ENCODE measurements around the gene MEFV.
"Not testable (repeated sequence)": the region's sequence is repeated elsewhere in the genome, so short reads cannot be mapped to it uniquely, and the experiment has no call there.

MEFV gene

DNA sequence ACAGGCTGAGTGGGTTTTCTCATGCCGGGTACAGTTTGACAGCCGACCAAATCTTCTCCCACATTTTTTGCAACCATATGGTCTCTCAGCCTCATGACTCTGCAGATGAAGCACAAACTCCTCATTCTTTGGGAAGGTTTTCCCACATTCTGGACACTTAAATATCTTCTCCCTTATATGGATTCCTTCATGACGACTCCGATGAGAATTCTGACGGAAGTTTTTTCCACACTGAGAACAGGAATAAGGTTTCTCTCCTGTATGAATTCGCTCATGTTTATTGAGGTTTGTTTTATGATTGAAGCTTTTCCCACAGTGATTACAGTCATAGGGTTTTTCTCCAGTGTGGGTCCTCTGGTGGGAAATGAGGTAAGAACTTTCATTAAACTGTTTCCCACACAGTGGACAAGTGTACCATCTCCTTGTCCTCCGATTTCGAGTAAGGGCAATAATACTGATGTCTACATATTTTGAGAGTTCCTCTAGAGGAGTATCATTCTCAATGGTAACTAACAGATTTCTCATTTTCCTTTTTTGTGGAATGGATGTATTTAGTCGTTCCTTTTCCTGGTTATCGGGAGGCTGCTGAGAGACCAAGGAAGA is 32.4 kb downstream of the MEFV start:
- DNase-seq (ENCODE audit: low read depth in 1 of 2, low spot score in 1 of 2), result no peak

DNA sequence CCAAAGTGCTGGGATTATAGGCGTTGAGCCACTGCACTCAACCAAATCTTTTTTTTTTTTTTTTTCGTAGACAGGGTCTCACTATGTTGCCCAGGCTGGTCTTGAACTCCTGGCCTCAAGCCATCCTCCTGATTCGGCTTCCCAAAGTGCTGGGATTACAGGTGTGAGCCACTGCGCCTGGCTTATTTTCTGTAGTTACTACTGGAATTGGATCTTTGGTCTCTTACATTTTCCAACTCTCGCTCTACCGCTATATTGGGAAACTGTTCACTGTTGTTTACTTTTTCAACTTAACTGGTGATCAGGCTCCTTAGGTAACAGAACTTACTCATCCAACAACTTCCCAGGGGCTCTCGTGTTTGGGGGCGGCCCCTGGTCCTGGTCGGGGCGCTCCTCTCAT is 35.6 kb downstream of the MEFV start:
- DNase-seq (ENCODE audit: low read depth in 1 of 2, low spot score in 1 of 2), result no peak

DNA sequence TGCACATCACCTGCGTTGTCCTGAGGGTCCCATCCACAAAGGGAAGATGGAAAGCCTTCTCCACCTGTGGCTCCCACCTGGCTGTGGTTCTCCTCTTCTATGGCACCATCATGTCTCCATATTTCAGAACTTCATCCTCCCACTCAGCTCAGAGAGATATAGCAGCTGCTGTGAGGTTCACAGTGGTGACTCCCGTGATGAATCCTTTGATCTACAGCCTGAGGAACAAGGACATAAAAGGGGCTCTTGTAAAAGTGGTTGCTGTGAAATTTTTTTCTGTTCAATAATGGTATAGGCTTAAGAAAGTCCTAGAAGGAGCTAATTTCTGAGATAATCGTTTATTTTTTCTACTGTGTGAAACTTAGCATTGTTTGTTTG is 40.2 kb downstream of the MEFV start:
- no peak for DNase-seq (ENCODE audit: low read depth in 1 of 2, low spot score in 1 of 2)

DNA sequence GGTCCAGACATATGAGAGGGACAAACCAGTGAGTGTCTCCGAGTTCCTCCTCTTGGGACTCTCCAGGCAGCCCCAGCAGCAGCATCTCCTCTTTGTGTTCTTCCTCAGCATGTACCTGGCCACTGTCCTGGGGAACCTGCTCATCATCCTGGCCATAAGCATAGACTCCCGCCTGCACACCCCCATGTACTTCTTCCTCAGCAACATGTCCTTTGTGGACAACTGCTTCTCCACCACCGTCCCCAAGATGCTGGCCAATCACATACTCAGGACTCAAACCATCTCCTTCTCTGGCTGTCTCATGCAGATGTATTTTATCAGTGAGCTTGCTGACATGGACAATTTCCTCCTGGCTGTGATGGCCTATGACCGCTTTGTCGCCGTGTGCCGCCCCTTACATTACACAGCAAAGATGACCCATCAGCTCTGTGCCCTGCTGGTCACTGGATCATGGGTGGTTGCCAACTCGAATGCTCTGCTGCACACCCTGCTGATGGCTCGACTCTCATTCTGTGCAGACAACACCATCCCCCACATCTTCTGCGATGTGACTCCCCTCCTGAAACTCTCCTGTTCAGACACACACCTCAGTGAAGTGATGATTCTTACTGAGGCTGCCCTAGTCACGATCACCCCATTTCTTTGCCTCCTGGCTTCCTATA is 40.7 kb downstream of the MEFV start:
- no peak for DNase-seq (ENCODE audit: low read depth in 1 of 2, low spot score in 1 of 2)

DNA sequence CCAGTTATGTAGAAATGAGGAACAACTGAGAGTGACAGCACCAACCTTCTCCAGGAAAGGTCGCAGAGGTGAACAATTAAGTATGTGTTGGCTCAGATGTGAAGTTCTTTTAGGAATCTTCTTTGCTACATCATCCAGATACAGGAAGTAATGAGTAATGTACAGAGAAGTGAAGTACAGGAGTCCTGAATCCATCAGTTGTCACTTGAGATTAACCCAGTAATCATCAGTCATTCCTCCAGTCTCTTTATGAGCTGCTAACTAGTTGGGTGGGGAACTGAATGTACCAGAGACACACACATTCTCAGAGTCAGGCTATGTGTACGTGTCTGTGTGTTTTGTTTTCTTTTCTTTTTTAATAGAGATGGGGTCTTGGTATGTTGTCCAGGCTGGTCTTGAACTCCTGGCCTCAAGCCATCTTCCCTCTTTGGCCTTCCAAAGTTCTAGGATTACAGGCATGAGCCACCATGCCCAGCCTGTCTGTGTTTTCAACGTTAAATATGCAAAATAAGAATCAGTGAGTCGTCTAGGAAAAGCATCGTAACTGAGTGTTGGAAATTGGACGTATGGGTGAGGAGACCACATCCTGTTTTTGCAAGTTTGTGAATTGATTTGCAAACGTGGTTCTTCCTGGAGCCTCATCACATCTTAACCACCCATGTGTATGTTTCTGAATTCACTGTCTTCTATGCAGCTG is 41.4 kb downstream of the MEFV start:
- DNase-seq (ENCODE audit: low read depth in 1 of 2, low spot score in 1 of 2), result no peak

DNA sequence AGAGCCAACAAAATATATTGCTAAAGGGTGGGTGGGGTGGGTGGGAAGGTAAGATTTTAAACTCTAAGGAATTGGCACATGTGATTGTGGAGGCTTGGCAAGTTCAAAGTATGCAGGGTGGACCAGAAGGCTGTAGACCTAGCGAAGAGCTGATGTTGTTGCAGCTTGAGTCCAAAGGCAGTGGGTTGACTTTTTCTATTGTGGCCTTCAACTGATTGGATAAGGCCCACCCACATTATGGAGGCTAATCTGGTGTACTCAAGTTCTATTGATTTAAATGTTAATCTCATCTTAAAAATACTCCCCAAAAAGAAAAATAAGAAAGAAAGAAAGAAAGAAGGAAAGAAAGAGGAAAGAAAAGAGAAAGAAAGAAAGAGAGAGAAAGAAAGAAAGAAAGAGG is 43.9 kb downstream of the MEFV start:
- no peak for DNase-seq (ENCODE audit: low read depth in 1 of 2, low spot score in 1 of 2)

DNA sequence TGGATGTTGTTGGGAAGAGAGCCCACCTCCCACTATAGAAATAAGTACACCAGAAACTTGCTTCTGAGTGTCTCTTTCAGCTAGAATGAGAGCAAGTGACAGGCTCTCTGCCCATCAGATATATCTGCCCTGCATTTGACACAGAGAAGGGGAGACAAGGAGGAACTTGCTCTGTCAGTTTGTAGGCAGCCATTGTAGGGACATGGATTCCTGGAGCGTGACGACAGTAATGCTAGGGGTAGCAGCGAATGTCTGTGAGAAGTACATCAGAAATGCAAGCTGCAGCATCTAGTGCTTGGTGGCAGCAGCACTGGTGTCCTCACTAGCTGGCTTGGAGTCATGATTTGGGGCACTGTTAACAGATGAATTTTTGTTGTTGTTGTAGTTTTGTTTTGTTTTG is 44.4 kb downstream of the MEFV start:
- DNase-seq (ENCODE audit: low read depth in 1 of 2, low spot score in 1 of 2), result no peak

DNA sequence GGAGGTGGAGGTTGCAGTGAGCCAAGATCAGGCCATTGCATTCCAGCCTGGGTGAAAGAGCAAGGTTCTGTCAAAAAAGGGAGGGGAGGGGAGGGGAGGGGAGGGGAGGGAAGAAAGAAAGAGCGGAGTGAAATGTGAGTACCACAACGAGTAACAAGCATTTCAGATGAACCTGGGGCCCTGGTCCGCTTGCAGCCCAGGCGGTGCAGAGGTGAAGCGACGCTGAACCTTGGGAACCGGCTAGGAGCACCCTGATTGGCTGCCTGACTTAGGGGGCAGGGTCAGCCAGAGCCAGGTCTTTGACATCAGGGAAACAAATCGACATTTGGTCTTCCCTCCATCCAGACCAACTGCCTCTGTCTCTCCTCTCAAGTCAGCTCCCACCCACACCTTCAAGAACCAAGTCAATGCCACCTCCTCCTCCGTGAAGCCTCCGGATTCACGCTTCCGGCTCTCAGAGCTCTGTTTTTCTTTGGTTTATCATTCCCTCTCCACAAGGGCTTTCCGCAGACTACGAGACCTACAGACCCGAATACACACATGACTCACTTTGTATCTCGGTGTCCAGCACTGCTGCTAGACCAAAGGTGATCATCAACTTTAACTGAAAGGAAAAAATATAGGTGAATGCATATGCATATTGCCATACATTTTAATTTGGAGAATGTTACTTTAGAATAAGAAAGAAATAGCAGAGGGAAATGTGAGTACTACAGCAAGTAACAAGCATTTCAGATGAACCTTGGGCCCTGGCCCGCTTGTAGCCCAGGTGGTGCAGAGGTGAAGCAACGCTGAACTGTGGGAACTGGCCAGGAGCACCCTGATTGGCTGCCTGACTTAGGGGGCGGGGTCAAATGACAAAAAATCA is 49.1 kb downstream of the MEFV start:
- no peak for DNase-seq (ENCODE audit: low read depth in 1 of 2, low spot score in 1 of 2)

DNA sequence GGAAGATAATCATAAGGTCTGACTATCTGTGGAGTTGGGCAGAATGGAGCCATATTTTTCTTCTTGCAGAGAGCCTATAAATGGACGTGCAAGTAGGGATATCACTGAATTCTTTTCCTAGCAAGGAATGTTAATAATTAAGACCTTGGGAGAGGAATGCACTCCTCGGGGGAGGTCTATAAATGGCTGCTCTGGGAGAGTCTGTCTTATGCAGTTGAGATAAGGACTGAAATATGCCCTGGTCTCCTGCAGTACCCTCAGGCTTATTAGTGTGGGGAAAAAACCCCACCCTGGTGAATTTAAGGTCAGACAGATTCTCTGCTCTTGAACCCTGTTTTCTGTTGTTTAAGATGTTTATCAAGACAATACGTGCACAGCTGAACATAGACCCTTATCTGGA is 50.5 kb downstream of the MEFV start:
- not testable (repeated sequence) for DNase-seq (ENCODE audit: low read depth in 1 of 2, low spot score in 1 of 2)

DNA sequence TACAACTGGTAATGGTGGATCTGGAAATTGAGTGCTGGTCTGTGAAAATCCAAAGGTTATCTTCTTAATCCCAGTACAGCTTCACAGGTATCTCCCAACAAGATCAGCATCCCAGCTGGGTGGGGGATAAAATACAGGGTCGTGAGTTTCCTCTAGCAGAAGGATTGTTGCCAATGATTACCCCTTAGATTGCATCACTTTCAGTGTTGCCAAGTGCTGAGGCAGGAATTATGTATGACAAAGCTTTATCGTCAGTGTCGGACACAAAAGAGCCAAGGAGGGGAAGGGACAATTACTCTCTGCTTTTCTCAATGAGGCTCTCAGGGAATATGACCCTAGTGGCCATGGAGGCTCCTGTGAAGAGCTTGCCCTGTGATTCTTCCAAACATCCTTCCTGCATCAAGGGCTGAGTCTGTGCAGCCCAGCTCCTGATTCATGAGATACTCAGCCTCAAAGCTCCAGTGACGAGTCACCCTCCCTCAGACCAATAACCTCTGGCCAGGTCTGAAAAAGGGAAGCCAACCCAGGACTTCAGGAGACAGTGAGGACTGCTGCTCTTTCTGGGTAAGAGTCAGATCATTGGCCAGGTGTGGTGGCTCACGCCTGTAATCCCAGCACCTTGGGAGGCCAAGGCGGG is 53.4 kb downstream of the MEFV start:
- no peak for DNase-seq (ENCODE audit: low read depth in 1 of 2, low spot score in 1 of 2)

DNA sequence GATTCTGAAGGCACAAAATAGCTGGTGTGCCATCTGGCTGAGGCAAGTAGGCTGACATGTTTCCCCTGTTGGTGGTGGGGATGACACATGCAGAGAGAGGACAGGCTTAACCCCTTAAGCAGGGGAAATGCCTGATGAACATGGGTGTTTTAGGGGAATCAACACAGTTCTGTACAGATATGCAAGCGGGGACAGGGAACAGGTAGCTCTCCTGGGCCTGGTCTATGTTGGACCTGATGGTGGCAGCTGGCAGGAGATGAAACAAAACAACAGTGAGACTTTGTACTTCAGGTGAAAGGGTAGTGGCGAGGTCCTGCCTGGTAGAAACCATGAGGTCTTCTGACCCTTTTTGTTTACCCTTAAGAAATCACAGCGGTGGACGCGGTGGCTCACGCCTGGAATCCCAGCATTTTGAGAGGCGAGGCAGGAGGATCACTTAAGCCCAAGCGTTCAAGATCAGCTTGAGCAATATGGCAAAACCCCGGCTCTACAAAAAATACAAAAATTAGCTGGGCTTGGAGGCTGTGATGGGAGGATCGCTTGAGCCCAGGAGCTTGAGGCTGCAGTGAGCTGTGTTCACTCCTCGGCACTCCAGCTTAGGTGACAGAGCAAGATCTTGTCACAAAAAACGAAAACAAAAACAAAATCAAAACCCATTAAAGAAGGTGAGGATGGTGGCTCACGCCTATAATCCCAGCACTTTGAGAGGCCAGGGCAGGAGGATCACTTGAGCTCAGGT is 57.9 kb downstream of the MEFV start:
- DNase-seq (ENCODE audit: low read depth in 1 of 2, low spot score in 1 of 2), result no peak

DNA sequence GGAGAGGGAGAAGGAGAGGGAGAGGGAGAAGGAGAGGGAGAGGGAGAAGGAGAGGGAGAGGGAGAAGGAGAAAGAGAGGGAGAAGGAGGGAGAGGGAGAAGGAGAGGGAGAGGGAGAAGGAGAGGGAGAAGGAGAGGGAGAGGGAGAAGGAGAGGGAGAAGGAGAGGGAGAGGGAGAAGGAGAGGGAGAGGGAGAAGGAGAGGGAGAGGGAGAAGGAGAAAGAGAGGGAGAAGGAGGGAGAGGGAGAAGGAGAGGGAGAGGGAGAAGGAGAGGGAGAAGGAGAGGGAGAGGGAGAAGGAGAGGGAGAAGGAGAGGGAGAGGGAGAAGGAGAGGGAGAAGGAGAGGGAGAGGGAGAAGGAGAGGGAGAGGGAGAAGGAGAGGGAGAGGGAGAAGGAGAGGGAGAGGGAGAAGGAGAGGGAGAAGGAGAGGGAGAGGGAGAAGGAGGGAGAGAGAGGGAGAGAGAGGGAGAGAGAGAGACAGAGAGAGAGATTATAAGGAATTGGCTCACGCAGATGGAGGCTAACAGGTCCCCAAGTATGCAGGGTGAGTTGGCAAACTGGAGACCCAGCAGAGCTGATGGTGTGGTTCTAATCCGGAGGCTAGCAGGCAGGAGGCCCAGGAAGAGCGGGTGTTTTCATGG is 58.6 kb downstream of the MEFV start:
- not testable (repeated sequence) for DNase-seq (ENCODE audit: low read depth in 1 of 2, low spot score in 1 of 2)

DNA sequence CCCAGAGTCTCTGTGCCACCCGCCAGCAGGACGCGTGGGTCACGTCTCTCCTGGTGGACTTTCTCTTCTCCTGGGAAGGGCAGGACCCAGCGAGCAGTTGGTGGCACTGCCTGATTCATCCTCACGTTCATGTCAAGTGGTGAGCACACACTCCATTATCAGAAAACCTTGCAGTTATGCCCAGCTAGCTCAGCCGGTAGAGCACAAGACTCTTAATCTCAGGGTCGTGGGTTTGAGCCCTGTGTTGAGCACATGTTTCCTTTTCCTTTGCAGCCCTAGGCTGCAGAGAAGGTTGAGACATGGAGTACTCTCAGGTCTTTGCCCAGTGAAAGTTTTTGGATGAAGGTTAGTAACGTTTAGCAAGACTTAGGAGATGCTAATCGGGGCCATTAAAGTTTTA is 60.5 kb downstream of the MEFV start:
- no peak for DNase-seq (ENCODE audit: low read depth in 1 of 2, low spot score in 1 of 2)

DNA sequence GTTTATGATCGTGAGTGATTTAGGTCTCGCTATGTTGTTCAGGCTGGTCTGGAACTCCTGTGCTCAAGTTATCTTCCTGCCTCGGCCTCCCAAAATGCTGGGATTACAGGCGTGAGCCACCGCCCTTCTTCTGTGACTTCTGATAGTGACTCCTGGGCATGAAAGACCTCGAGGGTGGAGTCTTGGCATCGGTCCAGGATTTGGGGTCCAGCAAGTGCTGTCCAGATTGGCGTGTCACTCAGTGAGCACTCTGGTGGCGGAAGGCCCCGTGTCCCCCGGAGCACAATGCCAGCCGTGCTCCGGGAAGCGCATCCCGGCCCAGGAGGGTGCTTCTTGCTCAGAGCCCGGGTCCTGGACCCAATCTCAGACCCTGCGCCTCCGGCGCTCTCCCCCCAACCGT is 61.6 kb downstream of the MEFV start:
- DNase-seq (ENCODE audit: low read depth in 1 of 2, low spot score in 1 of 2), result no peak

DNA sequence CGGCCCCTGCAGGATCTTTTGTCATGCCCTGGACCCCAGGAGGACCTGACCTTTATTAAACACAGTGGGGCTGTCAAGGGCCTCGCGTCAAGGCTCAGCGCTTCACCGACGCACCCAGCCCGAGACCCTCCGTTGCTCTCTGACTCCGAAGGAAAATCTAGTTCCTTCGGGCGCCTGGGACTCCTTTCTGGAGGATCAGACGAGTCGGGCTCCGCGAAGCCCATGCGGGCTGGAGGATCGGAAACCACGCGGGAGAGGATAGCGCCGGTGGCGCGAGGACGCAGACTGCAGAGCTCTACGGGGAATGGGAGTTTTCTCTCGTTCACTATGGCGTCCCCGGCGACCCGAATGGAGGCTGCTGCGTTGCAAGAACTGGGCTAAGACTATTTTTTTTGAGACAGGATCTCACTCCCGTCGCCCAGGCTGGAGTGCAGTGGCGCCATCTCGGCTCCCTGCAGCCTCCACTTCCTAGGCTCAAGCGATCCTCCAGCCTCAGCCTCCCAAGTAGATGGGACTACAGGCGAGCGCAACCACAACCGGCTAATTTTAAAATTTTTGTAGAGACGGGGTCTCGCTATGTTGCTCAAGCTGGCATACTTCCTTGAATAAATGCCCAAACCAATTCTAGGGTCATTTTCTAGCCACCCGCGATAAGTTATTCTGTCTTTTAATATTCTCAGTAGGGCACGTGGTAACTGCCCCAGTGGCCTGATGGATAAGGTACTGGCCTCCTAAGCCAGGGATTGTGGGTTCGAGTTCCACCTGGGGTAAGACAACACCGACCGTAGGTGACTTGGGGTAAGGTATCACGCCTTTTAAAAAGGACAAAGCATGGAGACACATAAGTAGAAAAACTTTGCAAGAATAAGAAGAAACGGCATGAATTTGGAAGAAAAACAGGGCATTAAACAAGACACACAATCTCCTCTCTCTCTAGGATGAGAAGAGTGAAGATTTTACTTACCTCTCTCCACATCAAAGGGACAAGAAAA is 62.9 kb downstream of the MEFV start:
- DNase-seq (ENCODE audit: low read depth in 1 of 2, low spot score in 1 of 2), result no peak

DNA sequence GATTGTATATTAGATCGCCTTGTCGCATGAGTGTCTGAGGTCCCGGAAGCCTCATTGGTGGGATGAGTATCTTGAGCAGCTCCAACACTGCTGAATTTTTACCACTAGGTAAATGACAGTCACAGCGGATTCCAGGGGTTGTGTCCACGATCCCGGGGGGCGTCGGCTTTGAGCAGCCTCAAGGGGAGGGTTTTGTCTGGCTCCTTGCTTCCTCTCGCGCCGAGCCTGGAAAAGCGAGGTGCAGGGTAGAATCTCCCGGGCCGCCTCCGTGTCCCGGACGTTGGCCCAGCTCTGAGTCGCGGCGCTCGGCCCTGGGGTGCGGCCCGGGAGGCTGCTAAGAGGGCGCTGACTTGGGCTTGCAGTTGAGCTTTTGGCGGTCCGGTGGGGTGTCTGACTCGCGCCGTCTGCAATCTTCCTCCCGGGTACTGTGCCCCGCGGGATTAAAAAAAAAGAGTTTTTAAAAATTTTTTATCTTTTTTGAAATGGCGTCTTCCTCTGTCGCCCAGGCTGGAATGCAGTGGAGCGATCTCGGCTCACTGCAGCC is 63.9 kb downstream of the MEFV start:
- DNase-seq (ENCODE audit: low read depth in 1 of 2, low spot score in 1 of 2), result no peak
